Endothelial cell of umbilical vein (primary cell): ENCODE data around the gene DARS2. TPM values are rescaled to one million over a fixed set of nuclear protein-coding genes. Genes with fewer than 3 reads are reported as not detected.

ENCODE experiments used
- BruUV-seq: library from RNA; stranded (reverse); fragments of 400-500 nt; replicated peaks from 2 replicates; lab custom pipeline; 2021; lab: Mats Ljungman, UMichigan
- CTCF ChIA-PET: fragments of 300-600, 350-600 bp; sonication (Branson Sonifier 250); formaldehyde crosslinking; loops from one replicate; lab custom pipeline; 2021; ENCODE audit warnings: antibody characterized with exemption, inconsistent platforms; lab: Charles Lee
- POLR2A ChIA-PET: fragments of 300-600, 350-600 bp; sonication (Branson Sonifier 250); formaldehyde crosslinking; loops from one replicate; lab custom pipeline; 2021; ENCODE audit warnings: antibody characterized with exemption, inconsistent platforms; lab: Charles Lee
- DNase-seq: peaks from one replicate; pipeline ENCODE4 v3.0.0-alpha.2; 2011; ENCODE audit warnings: low read depth, low spot score
- FAIRE-seq: peaks from 2 replicates; lab custom pipeline; 2011; peaks lifted over from hg19 to GRCh38; lab: Jason Lieb, UNC
- H2AFZ ChIP-seq: 2 replicates; pipeline ENCODE4 v1.6.0; 2012; ENCODE audit warnings: low read depth, low read length, control low read depth, inconsistent platforms
- H3K27ac ChIP-seq: 2 replicates; pipeline ENCODE4 v1.5.1; 2011; ENCODE audit warnings: low read depth, mild to moderate bottlenecking, control low read depth, low read length, moderate library complexity; ENCODE audit not compliant: insufficient read depth
- H3K27me3 ChIP-seq, 2 experiments: 2 replicates each; pipeline versions ENCODE4 v1.6.0 to v1.6.1; 2011; ENCODE audit warnings: low read length in 2 of 2, mixed read lengths in 1 of 2; ENCODE audit not compliant: control insufficient read depth in 2 of 2, insufficient read depth in 2 of 2
- H3K36me3 ChIP-seq, 2 experiments: 2 replicates in 1 of 2; 3 replicates in 1 of 2; pipeline ENCODE4 v1.5.1; 2011; ENCODE audit warnings: low read length in 2 of 2, mild to moderate bottlenecking in 1 of 2, moderate library complexity in 1 of 2; ENCODE audit not compliant: control insufficient read depth in 2 of 2, insufficient read depth in 2 of 2; ENCODE audit errors: extremely low read depth in 1 of 2
- H3K4me1 ChIP-seq: 3 replicates; pipeline ENCODE4 v1.5.1; 2011; ENCODE audit warnings: mild to moderate bottlenecking, low read length; ENCODE audit not compliant: control insufficient read depth, insufficient read depth; ENCODE audit errors: extremely low read depth
- H3K4me2 ChIP-seq: 2 replicates; pipeline ENCODE4 v1.6.1; 2011; ENCODE audit warnings: low read length, control low read depth, mixed read lengths; ENCODE audit not compliant: insufficient read depth
- H3K4me3 ChIP-seq, 3 experiments: fragments of 200-600 bp in 1 of 3; sonication (generic), shearing (Covaris generic) in 1 of 3; replicated peaks in 1 of 3; 2 replicates each; pipeline ENCODE4 v1.5.1; 2011 to 2016; ENCODE audit warnings: control low read depth in 3 of 3, low read length in 3 of 3, mild to moderate bottlenecking in 2 of 3, inconsistent platforms in 1 of 3, low read depth in 1 of 3, moderate library complexity in 1 of 3; ENCODE audit not compliant: insufficient read depth in 1 of 3
- H3K79me2 ChIP-seq: 2 replicates; pipeline ENCODE4 v1.6.0; 2012; ENCODE audit warnings: low read length, inconsistent platforms; ENCODE audit not compliant: control insufficient read depth, insufficient read depth
- H3K9ac ChIP-seq: replicated peaks from 2 replicates; pipeline ENCODE3; 2011; ENCODE audit warnings: low read length, control low read depth; ENCODE audit not compliant: insufficient read depth; ENCODE audit errors: extremely low read depth
- H3K9me1 ChIP-seq: replicated peaks from 3 replicates; pipeline ENCODE4 v1.6.0; 2011; ENCODE audit warnings: mild to moderate bottlenecking, low read length; ENCODE audit not compliant: control insufficient read depth, insufficient read depth; ENCODE audit errors: extremely low read depth
- H3K9me3 ChIP-seq: replicated peaks from 2 replicates; pipeline ENCODE4 v1.5.1; 2012; ENCODE audit warnings: low read length, inconsistent platforms; ENCODE audit not compliant: control insufficient read depth, insufficient read depth
- H4K20me1 ChIP-seq: replicated peaks from 2 replicates; pipeline ENCODE3; 2011; ENCODE audit warnings: mild to moderate bottlenecking, low read length; ENCODE audit not compliant: control insufficient read depth, insufficient read depth; ENCODE audit errors: extremely low read depth
- EZH2 ChIP-seq: IDR thresholded peaks from 2 replicates; pipeline ENCODE4 v1.6.1; 2012; ENCODE audit warnings: borderline replicate concordance, low read depth, mild to moderate bottlenecking, moderate library complexity, low read length, inconsistent platforms; ENCODE audit not compliant: severe bottlenecking
- FOS ChIP-seq: IDR thresholded peaks from 2 replicates; pipeline ENCODE4 v1.6.1; 2011; ENCODE audit warnings: mild to moderate bottlenecking, low read length, moderate library complexity, borderline replicate concordance; ENCODE audit not compliant: insufficient read depth
- GATA2 ChIP-seq: IDR thresholded peaks from 2 replicates; pipeline ENCODE4 v1.7.0; 2011; ENCODE audit warnings: low read depth, mild to moderate bottlenecking, moderate library complexity, mixed read lengths, low read length; ENCODE audit not compliant: insufficient read length, insufficient read depth
- JUN ChIP-seq: IDR thresholded peaks from 2 replicates; pipeline ENCODE4 v1.6.1; 2011; ENCODE audit warnings: borderline replicate concordance, low read depth; ENCODE audit not compliant: insufficient read length, insufficient read depth
- MYC ChIP-seq: IDR thresholded peaks from one replicate; pipeline ENCODE4 v1.6.1; 2011; ENCODE audit warnings: mild to moderate bottlenecking, low read depth, low read length
- POLR2A ChIP-seq: IDR thresholded peaks from 2 replicates; pipeline ENCODE4 v1.6.1; 2012; ENCODE audit warnings: low read depth, mild to moderate bottlenecking, control low read depth, low read length
- POLR2AphosphoS5 ChIP-seq: IDR thresholded peaks from 2 replicates; pipeline ENCODE4 v1.6.1; 2012; ENCODE audit warnings: low read depth, mild to moderate bottlenecking, control low read depth, low read length, moderate library complexity; ENCODE audit not compliant: insufficient read depth
- dilution Hi-C: fragments of 300-500 bp; cut with MboI; formaldehyde crosslinking; loops from one replicate; pipeline ENCODE4 v1.15.0; 2019; ENCODE audit warnings: low sequenced_read_pairs; ENCODE audit not compliant: extremely low pct_ligation_motif_present
- intact Hi-C: fragments of 100-400 bp; cut with micrococcal nuclease; formaldehyde crosslinking; loops from one replicate; pipeline ENCODE4 v1.10.0; 2022
- polyA plus RNA-seq, 4 experiments: library from polyadenylated mRNA; depleted of rRNA in 3 of 4; stranded (reverse) in 3 of 4; unstranded in 1 of 4; fragments of >200 nt; gene quantifications; 2 replicates each; pipeline versions ENCODE4 v1.2.1 to v1.2.3, GENCODE V29; 2011 to 2012; ENCODE audit warnings: missing spikeins in 1 of 4
- total RNA-seq: library from RNA; stranded (reverse); gene quantifications from 2 replicates; pipeline ENCODE4 v1.2.3, GENCODE V29; 2021
- TF ChIP-seq, protein P1 (sequence below): IDR thresholded peaks from 2 replicates; pipeline ENCODE4 v1.6.1; 2011; ENCODE audit not compliant: insufficient read depth, insufficient read length
- TF ChIP-seq, protein P2 (sequence below), 2 donors: IDR thresholded peaks; 1 replicate in 1 of 2; 2 replicates in 1 of 2; pipeline ENCODE4 v1.5.1; 2011; ENCODE audit warnings: low read length in 2 of 2, mild to moderate bottlenecking in 2 of 2, moderate library complexity in 2 of 2, control low read depth in 1 of 2, inconsistent platforms in 1 of 2, low read depth in 1 of 2; ENCODE audit not compliant: insufficient read depth in 1 of 2; ENCODE audit errors: extremely low read depth in 1 of 2

The DARS2 gene
- total and polyA plus RNA-seq, 2 donors (not counting 3 experiments of a cell fraction or from before 2014, with no cell fraction given), result 17.4 to 33.6 TPM

DNA sequence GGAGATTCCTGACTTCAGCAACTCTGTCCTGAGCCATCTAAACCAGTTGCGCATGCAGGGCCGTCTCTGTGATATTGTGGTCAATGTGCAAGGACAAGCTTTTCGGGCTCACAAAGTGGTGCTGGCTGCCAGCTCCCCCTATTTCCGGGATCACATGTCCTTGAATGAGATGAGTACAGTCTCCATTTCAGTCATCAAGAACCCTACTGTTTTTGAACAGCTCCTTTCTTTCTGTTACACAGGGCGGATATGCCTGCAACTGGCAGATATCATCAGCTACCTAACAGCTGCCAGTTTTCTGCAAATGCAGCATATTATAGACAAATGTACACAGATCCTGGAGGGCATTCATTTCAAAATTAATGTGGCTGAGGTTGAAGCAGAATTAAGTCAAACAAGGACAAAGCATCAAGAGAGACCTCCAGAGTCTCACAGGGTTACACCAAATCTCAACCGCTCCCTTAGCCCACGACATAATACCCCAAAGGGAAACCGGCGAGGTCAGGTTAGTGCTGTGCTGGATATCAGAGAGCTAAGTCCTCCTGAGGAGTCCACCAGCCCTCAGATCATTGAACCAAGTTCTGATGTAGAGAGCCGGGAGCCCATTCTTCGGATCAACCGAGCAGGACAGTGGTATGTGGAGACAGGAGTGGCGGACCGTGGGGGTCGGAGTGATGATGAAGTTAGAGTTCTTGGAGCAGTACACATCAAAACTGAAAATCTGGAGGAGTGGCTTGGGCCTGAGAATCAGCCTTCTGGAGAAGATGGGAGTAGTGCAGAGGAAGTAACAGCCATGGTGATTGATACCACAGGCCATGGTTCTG is 46.0 kb downstream of the DARS2 start:
- Histone ChIP-seq H3K27me3 (no peaks in the 10 kb centered on the region), H3K27ac (peak overlapping the region; percentile 57), H3K36me3 (peaks cover 0 to 14% of the 10 kb centered on the region in 2 experiments), H3K4me1 (peaks cover 33% of the 10 kb centered on the region), H3K4me3 (no peak overlapping the region), H3K4me2 (peak overlapping the region; percentile 53), H3K79me2 (peaks cover 23% of the 10 kb centered on the region), H3K9me1 (no peaks in the 10 kb centered on the region), H4K20me1 (peaks cover 3% of the 10 kb centered on the region), H2AFZ (peak overlapping the region; percentile 36), H3K9ac (peak overlapping the region; percentile 54), H3K9me3 (no peaks in the 10 kb centered on the region)
- TF ChIP-seq, protein P1, sequence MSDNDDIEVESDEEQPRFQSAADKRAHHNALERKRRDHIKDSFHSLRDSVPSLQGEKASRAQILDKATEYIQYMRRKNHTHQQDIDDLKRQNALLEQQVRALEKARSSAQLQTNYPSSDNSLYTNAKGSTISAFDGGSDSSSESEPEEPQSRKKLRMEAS, result peak; percentile 38
- no peak for TF ChIP-seq FOS
- TF ChIP-seq POLR2A, result no peak
- TF ChIP-seq POLR2AphosphoS5, result peak; percentile 21
- TF ChIP-seq JUN, result peak; percentile 30
- no peak for TF ChIP-seq EZH2
- TF ChIP-seq GATA2, result peak; percentile 85
- TF ChIP-seq MYC, result no peak
- TF ChIP-seq, protein P2, sequence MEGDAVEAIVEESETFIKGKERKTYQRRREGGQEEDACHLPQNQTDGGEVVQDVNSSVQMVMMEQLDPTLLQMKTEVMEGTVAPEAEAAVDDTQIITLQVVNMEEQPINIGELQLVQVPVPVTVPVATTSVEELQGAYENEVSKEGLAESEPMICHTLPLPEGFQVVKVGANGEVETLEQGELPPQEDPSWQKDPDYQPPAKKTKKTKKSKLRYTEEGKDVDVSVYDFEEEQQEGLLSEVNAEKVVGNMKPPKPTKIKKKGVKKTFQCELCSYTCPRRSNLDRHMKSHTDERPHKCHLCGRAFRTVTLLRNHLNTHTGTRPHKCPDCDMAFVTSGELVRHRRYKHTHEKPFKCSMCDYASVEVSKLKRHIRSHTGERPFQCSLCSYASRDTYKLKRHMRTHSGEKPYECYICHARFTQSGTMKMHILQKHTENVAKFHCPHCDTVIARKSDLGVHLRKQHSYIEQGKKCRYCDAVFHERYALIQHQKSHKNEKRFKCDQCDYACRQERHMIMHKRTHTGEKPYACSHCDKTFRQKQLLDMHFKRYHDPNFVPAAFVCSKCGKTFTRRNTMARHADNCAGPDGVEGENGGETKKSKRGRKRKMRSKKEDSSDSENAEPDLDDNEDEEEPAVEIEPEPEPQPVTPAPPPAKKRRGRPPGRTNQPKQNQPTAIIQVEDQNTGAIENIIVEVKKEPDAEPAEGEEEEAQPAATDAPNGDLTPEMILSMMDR (IDR thresholded peaks at IDR 0.05; ENCODE audit: extremely low read depth in 1 of 2, insufficient read depth in 1 of 2, low read depth in 1 of 2, low read length in 2 of 2), result no peak
- peak; percentile 96 for DNase-seq
- dilution Hi-C loops, result no loop called here
- POLR2A ChIA-PET, result interaction anchor here (0.9 to 1.6 kb wide), 4 partner anchors 8 to 152 kb away, joined by 3 to 10 read pairs (median 4); partner anchors contain the start of gene RC3H1
- CTCF ChIA-PET, result interaction anchor here (0.6 to 1.8 kb wide), 6 partner anchors 8 to 1128 kb away, joined by 3 to 5 read pairs (median 4); no protein-coding TSS in a partner anchor
- intact Hi-C loops, result loop anchor here (2.0 kb wide), 2 partner anchors 44 to 440 kb away; no protein-coding TSS in a partner anchor
- BruUV-seq, result no TSS peak
- peak; percentile 83 for FAIRE-seq
